GM04504 (cell line): ENCODE data around the gene NOTCH1.
A peak's percentile ranks its signal among the peaks of the same experiment; 100 is the strongest.
"Not testable (repeated sequence)": the region's sequence is repeated elsewhere in the genome, so short reads cannot be mapped to it uniquely, and the experiment has no call there.

Experiments used
- DNase-seq: peaks from one replicate; pipeline ENCODE4 v3.0.0-alpha.2; 2012; ENCODE audit warnings: low read depth

NOTCH1 gene

GRCh38 chr9:136545965-136546696 is at the start of gene NOTCH1:
NOTCH1 (minus strand) TSS chr9:136546048; CDS start chr9:136545786, 262 bp downstream.
- peak; percentile 87 for DNase-seq

DNA sequence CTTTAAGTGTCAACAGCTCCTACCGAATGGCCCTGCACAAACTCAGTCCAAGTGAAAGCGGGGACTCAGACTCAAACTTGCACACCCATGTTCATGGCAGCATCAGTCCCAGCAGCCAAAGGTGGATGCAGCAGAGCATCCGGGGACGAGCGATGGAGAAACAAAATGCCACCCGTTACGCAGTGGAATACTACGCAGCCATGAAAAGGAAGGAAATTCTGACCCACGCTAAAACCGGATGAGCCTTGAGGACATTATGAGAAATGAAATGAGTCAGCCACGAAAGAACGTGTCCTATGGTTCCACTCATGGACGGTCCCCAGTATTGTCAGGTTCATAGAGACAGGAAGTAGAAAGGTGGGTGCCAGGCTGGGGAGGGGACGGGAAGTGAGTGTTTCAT is 48.6 kb upstream of the NOTCH1 start:
- no peak for DNase-seq

GRCh38 chr9:136593581-136593980 is 47.7 kb upstream of the NOTCH1 start:
- DNase-seq: no peak

DNA sequence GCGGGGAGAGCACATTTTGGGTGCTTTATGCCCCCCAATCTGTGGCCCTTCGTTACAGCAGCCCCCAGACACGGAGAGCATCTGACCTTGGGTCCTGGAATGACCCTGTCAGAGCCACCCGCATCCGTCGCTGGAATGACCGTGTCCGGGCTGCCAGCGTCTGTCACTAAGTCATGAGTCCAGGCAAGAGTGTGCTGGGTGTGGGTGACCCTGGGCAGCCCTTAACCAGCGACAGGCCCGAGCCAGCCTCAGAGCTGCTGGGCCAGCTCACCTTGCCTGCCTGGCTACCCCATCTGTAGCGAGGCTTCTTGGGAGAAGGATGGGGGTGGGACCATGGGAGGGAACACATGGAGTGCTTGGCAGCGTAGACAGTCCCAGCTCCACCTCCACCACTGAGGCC is 46.8 kb upstream of the NOTCH1 start:
- no peak for DNase-seq

- no peak for DNase-seq
These were observed 45.2 kb upstream of the NOTCH1 start for GRCh38 chr9:136590821-136591752.

DNA sequence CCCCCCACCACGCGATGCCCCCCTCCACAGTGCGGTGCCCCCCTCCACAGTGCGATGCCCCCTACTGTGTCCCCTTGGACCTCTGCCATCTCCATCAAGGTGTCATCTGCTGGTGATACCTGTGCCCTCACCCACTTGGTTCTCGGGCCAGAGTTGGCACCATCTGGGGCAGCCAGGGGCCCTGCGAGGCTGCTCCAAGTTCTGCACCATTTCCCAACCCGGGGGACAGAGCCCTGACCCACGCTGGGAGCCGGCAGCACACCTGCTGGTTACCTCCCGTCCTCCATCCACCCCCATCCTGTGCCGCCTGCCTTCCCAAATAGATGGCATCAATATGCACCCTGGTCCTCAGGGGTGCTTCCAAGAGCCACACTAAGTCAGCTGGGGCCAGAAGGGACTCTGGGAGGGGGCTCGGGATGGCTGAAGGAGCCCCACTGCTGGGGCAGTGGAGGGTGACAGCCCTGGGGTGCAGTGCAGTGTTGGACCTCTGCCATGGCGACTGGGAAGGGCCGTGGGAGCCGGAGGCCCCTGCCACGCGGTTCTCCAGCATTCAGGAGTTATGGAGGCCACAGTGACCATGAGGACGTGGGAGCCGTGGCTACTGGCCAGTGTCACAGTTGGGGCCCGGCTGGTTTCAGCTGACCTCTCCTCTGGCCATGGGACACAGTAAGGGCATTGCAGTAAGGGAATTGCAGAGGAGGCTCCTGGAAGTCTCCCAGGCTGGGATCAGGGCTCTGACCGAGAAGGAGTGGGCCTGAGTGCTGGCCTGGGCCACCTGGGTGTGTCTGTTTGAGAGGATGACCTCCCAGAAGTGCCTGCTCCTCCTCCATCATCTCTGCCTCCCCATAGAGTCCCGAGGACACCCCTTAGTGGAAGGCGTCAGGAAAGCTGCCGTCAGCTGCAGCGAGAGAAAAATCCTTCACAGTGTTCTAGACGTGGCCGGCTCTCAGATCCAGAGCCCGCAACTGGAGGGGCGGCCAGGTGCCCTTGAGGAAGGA is 44.2 kb upstream of the NOTCH1 start:
- DNase-seq: no peak

DNA sequence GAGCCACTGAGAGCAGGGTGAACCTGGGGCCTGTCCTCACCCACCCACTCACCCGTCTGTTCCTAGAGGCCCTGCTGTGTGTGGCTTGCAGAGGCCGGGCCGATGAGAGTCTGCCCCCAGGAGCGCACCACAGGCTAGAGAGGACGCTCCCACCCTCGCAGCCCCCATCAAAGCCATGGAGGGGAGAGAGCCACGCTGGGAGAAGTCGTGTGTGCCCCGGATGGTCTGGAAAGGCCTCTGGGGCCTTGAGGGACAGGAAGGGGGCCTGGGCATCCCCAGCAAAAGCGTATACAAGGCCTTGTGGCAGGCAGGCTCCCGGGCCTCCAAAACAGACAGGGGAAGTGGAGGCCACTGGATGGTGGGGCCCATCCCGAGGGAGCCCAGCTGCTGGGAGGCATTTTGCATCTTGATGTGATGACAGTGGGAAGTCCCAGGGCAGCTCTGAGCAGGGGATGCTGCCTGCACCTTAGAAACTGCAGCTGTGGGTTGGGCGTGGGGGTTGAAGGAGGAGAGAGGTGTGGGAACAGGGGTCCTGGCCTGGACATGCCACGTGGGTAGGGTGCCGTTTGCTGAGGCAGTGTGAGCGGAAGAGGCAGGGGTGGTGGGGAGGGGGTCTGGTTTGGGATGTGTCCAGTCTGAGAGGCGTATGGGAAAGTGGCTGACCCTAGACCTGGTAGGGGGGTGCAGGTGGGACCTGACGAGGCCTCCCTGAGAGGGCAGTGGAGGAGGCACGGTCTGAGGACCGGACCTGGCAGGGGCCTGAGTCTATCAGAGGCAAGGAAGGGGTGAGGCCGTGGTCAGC is 43.0 kb upstream of the NOTCH1 start:
- DNase-seq: no peak

DNA sequence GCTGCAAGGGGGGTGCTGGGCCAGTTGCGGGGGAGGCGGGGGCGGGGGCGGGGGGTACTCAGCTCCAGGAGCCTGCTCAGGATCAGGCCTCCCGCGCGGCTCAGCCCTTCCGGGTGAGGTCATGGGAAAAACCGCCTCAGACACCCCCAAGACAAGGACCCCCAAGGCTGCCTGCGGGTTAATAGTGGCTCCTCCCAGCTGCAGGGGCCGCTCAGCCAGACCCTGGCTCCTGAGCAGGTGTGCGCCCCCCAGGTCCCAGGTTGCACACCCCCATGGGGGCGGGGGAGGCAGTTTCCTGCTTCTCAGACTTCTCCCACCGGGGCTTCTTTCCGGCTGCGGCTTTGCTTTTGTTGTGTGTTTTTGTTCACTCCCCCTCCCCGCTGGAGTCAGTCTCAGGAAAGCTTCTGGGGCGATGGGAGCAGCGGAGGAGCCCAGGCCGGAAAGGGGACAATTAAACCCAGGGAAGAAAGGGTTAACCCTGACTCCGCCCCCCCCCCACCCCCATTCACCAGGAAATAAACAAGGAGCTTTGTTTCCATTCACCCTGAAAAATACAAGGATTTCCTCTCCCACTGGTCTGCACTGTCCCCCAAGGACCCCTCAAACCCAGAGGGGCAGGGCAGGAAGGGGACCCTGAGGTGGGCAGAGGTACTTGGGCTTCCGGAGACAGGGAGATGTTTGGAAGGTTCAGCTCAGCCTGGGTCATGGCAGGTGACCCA is 42.3 kb upstream of the NOTCH1 start:
- no peak for DNase-seq

DNA sequence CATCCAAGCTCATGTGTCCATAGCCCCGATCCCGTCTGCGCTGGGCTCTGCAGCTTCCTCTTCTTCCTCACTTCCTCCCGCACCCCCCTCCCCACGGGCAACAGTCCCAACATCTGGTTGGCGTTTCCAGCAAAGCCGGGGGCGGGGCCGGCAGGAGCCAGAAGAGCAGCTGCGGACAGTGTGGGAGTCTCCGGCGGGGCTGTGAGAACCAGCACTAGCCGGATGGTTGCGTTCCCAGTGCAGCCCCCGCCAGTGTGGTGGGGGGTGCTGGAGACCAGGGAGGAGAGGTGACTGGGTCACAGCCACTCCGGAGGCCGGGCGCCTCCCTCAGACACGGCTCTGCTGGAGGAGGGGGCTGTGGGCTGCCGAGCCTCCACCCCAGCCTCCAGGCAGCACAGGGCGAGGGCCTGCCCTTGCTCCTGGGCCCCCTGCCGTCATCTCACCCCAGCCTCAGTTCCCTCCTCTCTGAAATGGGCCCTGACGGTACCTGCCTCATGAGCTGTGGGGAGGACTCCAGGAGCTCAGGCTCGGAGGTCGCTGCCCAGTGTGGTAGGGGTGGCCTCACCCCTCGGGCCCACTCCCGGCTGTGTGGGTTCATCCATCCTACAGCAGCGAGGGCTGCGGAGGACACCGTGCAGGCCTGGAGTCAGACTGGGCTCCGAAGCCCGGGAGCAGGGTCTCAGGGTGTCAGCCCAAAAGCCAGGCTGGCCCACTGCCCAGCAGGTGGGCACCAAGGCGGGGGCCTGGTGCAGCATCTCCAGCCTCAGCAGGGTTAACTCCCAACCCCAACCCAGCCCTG is 41.5 kb upstream of the NOTCH1 start:
- no peak for DNase-seq

GRCh38 chr9:136586391-136586953 is 40.6 kb upstream of the NOTCH1 start:
- no peak for DNase-seq

DNA sequence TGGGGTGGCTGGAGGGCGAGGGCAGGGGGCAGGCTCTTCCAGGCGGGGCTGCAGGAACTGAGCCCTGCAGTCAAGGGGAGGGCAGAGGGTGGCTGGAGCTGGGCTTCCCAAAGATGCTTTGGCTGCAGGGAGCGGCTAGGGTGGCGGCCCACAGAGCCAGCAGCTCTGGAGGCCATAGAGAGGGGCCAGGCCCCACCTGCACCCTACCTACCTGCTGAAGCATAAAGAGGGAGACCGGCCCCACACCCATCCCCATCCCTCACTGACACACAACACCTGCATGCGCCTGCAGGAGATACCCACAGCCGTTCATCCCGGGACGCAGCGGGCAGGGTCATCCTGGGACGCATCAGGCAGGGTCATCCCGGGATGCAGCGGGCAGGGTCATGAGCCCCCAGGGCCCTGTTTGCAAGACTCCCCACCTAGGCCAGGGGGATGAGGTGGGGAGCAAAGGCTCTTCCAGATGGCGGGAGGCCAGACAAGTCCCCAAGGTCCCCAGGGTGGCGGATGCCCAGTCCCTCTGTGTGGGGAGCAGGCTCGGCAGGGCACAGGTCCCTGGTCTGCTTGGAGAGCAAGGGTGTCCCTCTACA is 39.8 kb upstream of the NOTCH1 start:
- no peak for DNase-seq

- no peak for DNase-seq
These were observed 39.1 kb upstream of the NOTCH1 start for GRCh38 chr9:136584934-136585333.

DNA sequence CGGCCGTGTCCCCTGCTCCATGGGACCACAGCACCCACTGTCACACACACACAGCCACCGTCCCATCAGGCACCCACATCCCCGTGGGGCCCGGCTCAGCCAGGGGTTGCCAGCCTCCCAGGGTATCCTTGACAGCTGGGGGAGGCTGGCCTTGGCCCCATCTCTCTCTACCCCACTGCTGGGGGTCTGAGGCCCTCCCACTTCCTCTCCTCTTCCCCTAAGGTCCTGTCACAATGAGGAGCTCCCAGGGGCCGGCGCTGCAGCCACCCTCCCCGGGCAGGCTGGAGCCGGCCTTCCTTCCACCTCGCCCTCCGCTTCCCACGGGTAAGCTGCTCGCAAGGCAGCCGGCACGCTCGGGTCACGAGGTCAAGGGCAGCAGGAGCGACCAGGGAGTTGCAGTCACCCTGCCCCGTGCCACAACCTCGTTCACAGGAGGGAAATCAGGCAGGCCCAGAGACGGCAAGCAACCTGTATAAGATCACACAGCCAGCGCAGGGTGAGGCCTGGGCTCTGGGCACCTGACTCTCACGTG is 38.6 kb upstream of the NOTCH1 start:
- no peak for DNase-seq

- DNase-seq: no peak
These were observed 37.3 kb upstream of the NOTCH1 start for GRCh38 chr9:136582977-136583735.

GRCh38 chr9:136581614-136582447 is 36.0 kb upstream of the NOTCH1 start:
- DNase-seq: no peak

DNA sequence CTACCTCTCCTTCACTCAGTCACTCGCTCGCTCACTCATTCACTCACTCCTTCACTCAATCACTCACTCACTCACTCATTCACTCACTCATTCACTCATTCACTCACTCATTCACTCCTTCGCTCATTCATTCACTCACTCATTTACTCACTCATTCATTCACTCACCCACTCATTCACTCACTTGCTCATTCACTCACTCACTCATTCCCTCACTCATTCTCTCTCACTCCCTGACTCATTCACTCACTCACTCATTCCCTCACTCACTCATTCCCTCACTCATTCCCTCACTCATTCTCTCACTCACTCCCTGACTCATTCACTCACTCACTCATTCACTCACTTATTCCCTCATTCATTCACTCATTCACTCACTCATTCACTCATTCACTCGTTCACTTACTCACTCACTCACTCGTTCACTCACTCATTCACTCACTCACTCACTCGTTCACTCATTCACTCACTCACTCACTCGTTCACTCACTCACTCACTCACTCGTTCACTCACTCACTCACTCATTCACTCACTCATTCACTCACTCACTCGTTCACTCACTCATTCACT is 33.9 kb upstream of the NOTCH1 start:
- not testable (repeated sequence) for DNase-seq
